ENCODE results near the gene CNTNAP5. TPM values are rescaled to one million over a fixed set of nuclear protein-coding genes. Genes with fewer than 3 reads are reported as not detected.

CNTNAP5 gene
- total RNA-seq, 1 donor from 2014 or later, result not detected

DNA sequence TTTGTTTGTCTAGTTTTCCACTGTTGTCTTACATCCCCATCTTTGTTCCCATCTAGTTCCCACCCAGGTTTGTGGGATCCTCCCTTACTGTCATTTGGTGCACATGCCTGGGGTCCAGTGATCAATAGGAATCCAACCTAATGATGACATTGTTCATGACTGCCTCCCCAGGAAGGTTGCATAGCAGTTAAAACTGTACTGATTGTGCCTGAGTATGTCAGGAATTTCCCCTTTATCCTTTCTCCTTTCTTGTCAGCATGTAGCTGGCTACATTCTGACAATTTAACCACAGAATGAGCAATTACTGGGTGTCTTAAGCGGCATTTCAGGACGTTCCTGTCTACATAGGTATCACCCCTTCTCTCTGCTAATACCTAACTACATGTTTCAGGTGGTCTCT lies 653.0 kb downstream of the CNTNAP5 start:
- TF ChIP-seq, protein P1, sequence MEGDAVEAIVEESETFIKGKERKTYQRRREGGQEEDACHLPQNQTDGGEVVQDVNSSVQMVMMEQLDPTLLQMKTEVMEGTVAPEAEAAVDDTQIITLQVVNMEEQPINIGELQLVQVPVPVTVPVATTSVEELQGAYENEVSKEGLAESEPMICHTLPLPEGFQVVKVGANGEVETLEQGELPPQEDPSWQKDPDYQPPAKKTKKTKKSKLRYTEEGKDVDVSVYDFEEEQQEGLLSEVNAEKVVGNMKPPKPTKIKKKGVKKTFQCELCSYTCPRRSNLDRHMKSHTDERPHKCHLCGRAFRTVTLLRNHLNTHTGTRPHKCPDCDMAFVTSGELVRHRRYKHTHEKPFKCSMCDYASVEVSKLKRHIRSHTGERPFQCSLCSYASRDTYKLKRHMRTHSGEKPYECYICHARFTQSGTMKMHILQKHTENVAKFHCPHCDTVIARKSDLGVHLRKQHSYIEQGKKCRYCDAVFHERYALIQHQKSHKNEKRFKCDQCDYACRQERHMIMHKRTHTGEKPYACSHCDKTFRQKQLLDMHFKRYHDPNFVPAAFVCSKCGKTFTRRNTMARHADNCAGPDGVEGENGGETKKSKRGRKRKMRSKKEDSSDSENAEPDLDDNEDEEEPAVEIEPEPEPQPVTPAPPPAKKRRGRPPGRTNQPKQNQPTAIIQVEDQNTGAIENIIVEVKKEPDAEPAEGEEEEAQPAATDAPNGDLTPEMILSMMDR (IDR thresholded peaks at IDR 0.05; ENCODE audit: insufficient read depth, low read length, poor library complexity, severe bottlenecking), result no peak
- H3K27me3 ChIP-seq (ENCODE audit: control insufficient read depth, insufficient read depth, low read length), result no peaks in the 10 kb centered on the region

DNA sequence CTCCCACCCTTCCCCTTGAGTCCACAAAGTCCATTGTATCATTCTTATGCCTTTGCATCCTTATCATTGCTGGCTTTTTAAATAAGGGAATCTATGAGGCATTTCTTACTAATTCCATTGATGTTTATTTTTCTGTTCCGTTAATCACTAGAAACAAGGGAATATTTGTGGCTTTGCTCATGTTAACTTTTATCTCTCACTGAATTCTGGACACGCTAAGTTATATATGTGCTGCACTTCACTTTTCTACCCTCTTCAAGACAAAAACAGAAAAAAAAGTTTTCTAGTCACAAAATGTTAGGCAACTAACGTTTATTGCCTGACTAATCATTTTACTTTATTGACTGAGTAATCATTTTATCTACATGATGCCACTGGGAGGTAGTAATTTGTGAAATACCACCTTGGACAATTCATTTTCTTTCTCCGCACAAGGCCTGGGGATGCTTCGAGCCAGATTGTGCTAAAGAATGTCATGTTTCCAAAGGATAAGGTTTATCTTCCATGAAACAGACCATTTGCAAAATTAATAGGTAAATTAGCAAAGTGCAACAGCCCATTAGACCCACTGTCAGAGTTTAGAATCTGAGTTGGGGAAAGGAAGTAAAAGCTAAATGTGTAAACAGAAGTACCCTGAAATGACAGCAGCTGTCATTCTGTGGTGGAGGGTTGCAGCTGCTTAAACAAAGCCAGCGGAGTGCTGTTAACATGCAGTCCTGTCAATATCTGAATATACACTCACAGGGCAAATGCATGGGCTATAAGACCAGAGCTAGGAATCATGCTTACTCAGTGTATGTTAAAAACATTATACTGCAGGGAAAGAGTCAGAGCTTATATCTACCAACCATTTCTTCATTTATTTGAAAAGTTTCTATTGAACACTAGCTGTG lies 658.7 kb downstream of the CNTNAP5 start:
- TF ChIP-seq, protein P1 (IDR thresholded peaks at IDR 0.05; ENCODE audit: insufficient read depth, low read length, poor library complexity, severe bottlenecking), result no peak
- no peaks in the 10 kb centered on the region for H3K36me3 ChIP-seq (ENCODE audit: control insufficient read depth, insufficient read depth, low read length)
- no peak for DNase-seq (ENCODE audit: low read depth)
- H3K4me3 ChIP-seq (ENCODE audit: low read depth, low read length), result no peak overlapping the region
- H3K27me3 ChIP-seq (ENCODE audit: control insufficient read depth, insufficient read depth, low read length), result no peaks in the 10 kb centered on the region

More for the DNA sequence above, 653.0 kb downstream of the CNTNAP5 start:
- Histone ChIP-seq H3K36me3 (ENCODE audit: control insufficient read depth, insufficient read depth, low read length) (no peaks in the 10 kb centered on the region), H3K4me3 (ENCODE audit: low read depth, low read length) (no peak overlapping the region)
- DNase-seq (ENCODE audit: low read depth), result no peak

DNA sequence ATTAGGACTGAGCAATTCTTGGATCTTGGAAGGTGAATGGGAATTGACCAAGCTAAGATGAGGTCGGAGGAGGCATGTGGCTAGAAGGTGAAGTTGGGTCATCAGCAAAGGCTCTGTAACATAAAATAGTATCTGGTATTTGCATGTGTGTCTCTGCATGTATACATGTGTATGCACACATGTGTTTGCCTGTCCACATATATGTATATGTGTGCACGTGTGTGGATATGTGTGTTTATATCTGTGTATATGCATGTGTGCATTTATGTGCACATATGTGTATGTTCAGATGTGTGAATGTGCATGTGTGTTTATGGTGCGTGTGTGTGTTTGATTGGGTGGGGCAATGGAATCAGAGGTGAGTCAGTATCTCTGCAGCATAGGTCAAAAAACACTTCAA lies 664.3 kb downstream of the CNTNAP5 start:
- no peaks in the 10 kb centered on the region for H3K36me3 ChIP-seq (ENCODE audit: control insufficient read depth, insufficient read depth, low read length)
- H3K4me3 ChIP-seq (ENCODE audit: low read depth, low read length), result no peak overlapping the region
- no peaks in the 10 kb centered on the region for H3K27me3 ChIP-seq (ENCODE audit: control insufficient read depth, insufficient read depth, low read length)
- no peak for DNase-seq (ENCODE audit: low read depth)
- TF ChIP-seq, protein P1 (IDR thresholded peaks at IDR 0.05; ENCODE audit: insufficient read depth, low read length, poor library complexity, severe bottlenecking), result no peak

DNA sequence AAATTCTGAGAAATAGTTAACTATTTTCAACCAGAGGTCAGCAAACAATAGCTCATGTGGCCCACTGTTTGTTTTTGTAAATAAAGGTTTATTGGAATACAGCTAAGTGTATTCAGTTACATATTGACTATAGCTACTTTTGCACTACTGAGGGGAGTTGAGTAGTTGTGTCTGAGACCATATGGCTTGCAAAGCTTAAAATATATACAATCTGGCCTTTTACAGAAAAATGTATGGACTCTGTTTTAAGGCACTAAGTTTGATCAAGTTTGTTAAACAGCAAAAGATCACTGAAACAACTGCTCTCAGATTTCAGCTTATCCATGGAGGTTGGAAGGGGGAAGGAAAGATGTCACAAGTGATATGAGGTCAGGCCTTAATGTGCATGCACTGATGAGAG lies 667.1 kb downstream of the CNTNAP5 start:
- no peak for DNase-seq (ENCODE audit: low read depth)
- TF ChIP-seq, protein P1 (IDR thresholded peaks at IDR 0.05; ENCODE audit: insufficient read depth, low read length, poor library complexity, severe bottlenecking), result no peak
- Histone ChIP-seq H3K36me3 (ENCODE audit: control insufficient read depth, insufficient read depth, low read length) (no peaks in the 10 kb centered on the region), H3K4me3 (ENCODE audit: low read depth, low read length) (no peak overlapping the region), H3K27me3 (ENCODE audit: control insufficient read depth, insufficient read depth, low read length) (no peaks in the 10 kb centered on the region)

DNA sequence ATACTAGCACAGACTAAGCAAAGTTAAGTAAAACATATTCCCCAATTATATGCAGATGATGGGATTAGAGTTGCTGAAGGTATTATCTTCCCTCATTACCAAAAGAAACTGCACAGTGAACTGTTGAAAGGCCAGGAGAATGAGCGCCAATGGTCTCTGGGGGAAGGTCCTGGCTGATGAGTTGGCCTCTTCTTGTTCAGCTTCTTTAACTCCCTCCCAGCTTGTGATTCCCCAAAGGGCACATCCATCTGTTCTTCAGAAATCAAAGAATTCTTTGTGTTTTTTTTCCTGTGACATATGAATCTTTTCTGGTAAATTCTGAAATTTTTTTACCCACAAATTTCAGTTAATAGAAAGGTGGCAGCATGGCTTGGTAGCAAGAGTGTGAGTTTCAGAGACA lies 667.6 kb downstream of the CNTNAP5 start:
- Histone ChIP-seq H3K36me3 (ENCODE audit: control insufficient read depth, insufficient read depth, low read length) (no peaks in the 10 kb centered on the region), H3K27me3 (ENCODE audit: control insufficient read depth, insufficient read depth, low read length) (no peaks in the 10 kb centered on the region), H3K4me3 (ENCODE audit: low read depth, low read length) (no peak overlapping the region)
- TF ChIP-seq, protein P1 (IDR thresholded peaks at IDR 0.05; ENCODE audit: insufficient read depth, low read length, poor library complexity, severe bottlenecking), result no peak
- DNase-seq (ENCODE audit: low read depth), result no peak

Data from kidney epithelial cell (primary cell).